Measurements from ENCODE around the gene POPDC2. TPM values are rescaled to one million over a fixed set of nuclear protein-coding genes. Genes with fewer than 3 reads are reported as not detected.

POPDC2 gene
- total RNA-seq, 1 experiment from 2014 or later, result 0.48 TPM

GRCh38 chr3:119702530-119703527 lies 42.4 kb upstream of the POPDC2 start, which contains the start of gene CFAP91 (continued):
- no peak for TF ChIP-seq ZNF425 (CRISPR knock-in tag; conservative IDR thresholded peaks at IDR 0.05)

GRCh38 chr3:119700920-119701734 lies 40.7 kb upstream of the POPDC2 start:
- peaks cover 3% of the 10 kb centered on the region; the same call in 1 of the 2 replicates for H3K9me3 Mint-ChIP-seq
- POLR2A ChIA-PET, result no interaction called here
- no peak overlapping the region for H3K4me3 Mint-ChIP-seq
- CTCF ChIA-PET, result interaction anchor here (1.1 kb wide), 1 partner anchor 11 kb away, joined by 3 read pairs; no protein-coding TSS in a partner anchor
- no peak overlapping the region for H3K27ac Mint-ChIP-seq
- DNase-seq (ENCODE audit: low spot score) (no peak), ATAC-seq (no peak)
- H3K4me1 Mint-ChIP-seq, result peaks cover 13% of the 10 kb centered on the region
- peaks cover 48% of the 10 kb centered on the region for H3K27me3 Mint-ChIP-seq (ENCODE audit: low read depth)
- no peaks in the 10 kb centered on the region for H3K36me3 Mint-ChIP-seq
- TF ChIP-seq EMX1 (CRISPR knock-in tag; IDR thresholded peaks at IDR 0.05) (no peak), FOXP1 (CRISPR knock-in tag; IDR thresholded peaks at IDR 0.05; ENCODE audit: borderline replicate concordance) (no peak), TEAD1 (CRISPR knock-in tag; IDR thresholded peaks at IDR 0.05) (no peak), GTF2I (CRISPR knock-in tag; conservative IDR thresholded peaks at IDR 0.05) (no peak), SMAD3 (CRISPR knock-in tag; IDR thresholded peaks at IDR 0.05; ENCODE audit: borderline replicate concordance) (no peak), CREB1 (CRISPR knock-in tag; IDR thresholded peaks at IDR 0.05) (no peak), NFATC4 (CRISPR knock-in tag; IDR thresholded peaks at IDR 0.05) (no peak), NR1H2 (CRISPR knock-in tag; IDR thresholded peaks at IDR 0.05) (no peak), E2F1 (CRISPR knock-in tag; IDR thresholded peaks at IDR 0.05) (no peak), ZNF425 (CRISPR knock-in tag; conservative IDR thresholded peaks at IDR 0.05) (no peak), FOXP4 (CRISPR knock-in tag; IDR thresholded peaks at IDR 0.05) (no peak), NFE2L1 (CRISPR knock-in tag; IDR thresholded peaks at IDR 0.05) (no peak), TP53 (CRISPR knock-in tag; IDR thresholded peaks at IDR 0.05) (no peak)
